Measurements from ENCODE around the gene IRF2BP2.

DNA sequence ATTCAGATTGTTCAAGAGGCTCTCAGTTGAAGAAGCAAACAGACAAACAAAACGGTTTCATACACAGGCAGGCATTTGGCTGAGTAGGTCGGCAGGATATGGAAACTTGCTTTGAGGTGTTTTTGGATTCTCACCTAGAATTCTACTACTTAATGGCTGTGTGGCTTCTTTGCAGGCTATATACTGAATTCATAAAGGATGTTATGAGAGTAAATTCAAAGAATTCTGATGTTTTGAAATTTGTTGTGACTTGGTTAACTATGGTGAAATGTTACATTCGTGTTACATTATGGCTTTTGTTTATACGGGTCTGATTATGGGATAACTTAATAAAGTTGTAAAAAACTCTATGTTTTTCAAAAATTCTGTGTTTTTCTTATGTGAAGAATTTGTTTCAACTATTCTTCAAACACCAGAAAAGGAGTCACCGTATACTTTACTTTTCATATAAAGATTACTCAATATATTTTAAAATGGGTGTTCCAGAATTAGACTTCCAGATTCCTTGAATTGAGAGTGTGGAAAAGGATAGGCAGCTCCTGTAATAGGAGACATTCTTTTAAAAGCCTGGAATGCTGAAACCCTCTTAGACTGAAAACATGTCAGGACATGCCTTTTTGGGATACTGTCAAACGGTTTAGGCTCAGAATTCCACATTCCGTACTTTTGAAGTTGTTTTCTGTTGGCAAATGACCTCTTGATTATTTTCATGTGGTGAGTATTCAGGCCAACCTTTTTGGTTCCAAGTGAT lies 8.2 kb upstream of the IRF2BP2 start:
- no peak for TF ChIP-seq MZF1 (tag by site-specific recombination; IDR thresholded peaks at IDR 0.05; ENCODE audit: borderline replicate concordance)
- TF ChIP-seq, protein P1, sequence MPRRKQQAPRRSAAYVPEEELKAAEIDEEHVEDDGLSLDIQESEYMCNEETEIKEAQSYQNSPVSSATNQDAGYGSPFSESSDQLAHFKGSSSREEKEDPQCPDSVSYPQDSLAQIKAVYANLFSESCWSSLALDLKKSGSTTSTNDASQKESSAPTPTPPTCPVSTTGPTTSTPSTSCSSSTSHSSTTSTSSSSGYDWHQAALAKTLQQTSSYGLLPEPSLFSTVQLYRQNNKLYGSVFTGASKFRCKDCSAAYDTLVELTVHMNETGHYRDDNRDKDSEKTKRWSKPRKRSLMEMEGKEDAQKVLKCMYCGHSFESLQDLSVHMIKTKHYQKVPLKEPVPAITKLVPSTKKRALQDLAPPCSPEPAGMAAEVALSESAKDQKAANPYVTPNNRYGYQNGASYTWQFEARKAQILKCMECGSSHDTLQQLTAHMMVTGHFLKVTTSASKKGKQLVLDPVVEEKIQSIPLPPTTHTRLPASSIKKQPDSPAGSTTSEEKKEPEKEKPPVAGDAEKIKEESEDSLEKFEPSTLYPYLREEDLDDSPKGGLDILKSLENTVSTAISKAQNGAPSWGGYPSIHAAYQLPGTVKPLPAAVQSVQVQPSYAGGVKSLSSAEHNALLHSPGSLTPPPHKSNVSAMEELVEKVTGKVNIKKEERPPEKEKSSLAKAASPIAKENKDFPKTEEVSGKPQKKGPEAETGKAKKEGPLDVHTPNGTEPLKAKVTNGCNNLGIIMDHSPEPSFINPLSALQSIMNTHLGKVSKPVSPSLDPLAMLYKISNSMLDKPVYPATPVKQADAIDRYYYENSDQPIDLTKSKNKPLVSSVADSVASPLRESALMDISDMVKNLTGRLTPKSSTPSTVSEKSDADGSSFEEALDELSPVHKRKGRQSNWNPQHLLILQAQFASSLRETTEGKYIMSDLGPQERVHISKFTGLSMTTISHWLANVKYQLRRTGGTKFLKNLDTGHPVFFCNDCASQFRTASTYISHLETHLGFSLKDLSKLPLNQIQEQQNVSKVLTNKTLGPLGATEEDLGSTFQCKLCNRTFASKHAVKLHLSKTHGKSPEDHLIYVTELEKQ (tag by site-specific recombination; IDR thresholded peaks at IDR 0.05; ENCODE audit: borderline replicate concordance): no peak
- no peak for TF ChIP-seq ZNF10 (tag by site-specific recombination; IDR thresholded peaks at IDR 0.05)
- TF ChIP-seq, protein P2, sequence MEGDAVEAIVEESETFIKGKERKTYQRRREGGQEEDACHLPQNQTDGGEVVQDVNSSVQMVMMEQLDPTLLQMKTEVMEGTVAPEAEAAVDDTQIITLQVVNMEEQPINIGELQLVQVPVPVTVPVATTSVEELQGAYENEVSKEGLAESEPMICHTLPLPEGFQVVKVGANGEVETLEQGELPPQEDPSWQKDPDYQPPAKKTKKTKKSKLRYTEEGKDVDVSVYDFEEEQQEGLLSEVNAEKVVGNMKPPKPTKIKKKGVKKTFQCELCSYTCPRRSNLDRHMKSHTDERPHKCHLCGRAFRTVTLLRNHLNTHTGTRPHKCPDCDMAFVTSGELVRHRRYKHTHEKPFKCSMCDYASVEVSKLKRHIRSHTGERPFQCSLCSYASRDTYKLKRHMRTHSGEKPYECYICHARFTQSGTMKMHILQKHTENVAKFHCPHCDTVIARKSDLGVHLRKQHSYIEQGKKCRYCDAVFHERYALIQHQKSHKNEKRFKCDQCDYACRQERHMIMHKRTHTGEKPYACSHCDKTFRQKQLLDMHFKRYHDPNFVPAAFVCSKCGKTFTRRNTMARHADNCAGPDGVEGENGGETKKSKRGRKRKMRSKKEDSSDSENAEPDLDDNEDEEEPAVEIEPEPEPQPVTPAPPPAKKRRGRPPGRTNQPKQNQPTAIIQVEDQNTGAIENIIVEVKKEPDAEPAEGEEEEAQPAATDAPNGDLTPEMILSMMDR (tag by site-specific recombination; IDR thresholded peaks at IDR 0.05): no peak
- no peak for TF ChIP-seq ZBTB48 (tag by site-specific recombination; IDR thresholded peaks at IDR 0.05)
- TF ChIP-seq, protein P3, sequence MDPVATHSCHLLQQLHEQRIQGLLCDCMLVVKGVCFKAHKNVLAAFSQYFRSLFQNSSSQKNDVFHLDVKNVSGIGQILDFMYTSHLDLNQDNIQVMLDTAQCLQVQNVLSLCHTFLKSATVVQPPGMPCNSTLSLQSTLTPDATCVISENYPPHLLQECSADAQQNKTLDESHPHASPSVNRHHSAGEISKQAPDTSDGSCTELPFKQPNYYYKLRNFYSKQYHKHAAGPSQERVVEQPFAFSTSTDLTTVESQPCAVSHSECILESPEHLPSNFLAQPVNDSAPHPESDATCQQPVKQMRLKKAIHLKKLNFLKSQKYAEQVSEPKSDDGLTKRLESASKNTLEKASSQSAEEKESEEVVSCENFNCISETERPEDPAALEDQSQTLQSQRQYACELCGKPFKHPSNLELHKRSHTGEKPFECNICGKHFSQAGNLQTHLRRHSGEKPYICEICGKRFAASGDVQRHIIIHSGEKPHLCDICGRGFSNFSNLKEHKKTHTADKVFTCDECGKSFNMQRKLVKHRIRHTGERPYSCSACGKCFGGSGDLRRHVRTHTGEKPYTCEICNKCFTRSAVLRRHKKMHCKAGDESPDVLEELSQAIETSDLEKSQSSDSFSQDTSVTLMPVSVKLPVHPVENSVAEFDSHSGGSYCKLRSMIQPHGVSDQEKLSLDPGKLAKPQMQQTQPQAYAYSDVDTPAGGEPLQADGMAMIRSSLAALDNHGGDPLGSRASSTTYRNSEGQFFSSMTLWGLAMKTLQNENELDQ (tag by site-specific recombination; IDR thresholded peaks at IDR 0.05; ENCODE audit: low read depth): no peak
- TF ChIP-seq SALL2 (tag by site-specific recombination; IDR thresholded peaks at IDR 0.05; ENCODE audit: borderline replicate concordance): no peak
- no peak for TF ChIP-seq TCF7L2 (IDR thresholded peaks at IDR 0.05; ENCODE audit: borderline replicate concordance, low read depth, low read length)
- TF ChIP-seq MYNN (tag by site-specific recombination; IDR thresholded peaks at IDR 0.05; ENCODE audit: borderline replicate concordance): no peak
- TF ChIP-seq GLI4 (tag by site-specific recombination; IDR thresholded peaks at IDR 0.05): no peak

Data from HEK293 (cell line).